OCI-LY7 (cell line): ENCODE measurements around the gene CDK14. TPM values are rescaled to one million over a fixed set of nuclear protein-coding genes. Genes with fewer than 3 reads are reported as not detected.

Experiments used
- BruUV-seq: library from RNA; stranded (reverse); fragments of 400-500 nt; replicated peaks from 2 replicates; lab custom pipeline; 2021; lab: Mats Ljungman, UMichigan
- CTCF ChIA-PET: fragments of 300-600 bp; sonication (Branson Sonifier 250); formaldehyde crosslinking; loops from one replicate; lab custom pipeline; 2022; ENCODE audit warnings: antibody characterized with exemption; ENCODE audit not compliant: unreplicated experiment; lab: Charles Lee
- POLR2A ChIA-PET: fragments of 300-600 bp; sonication (Branson Sonifier 250); formaldehyde crosslinking; loops from one replicate; lab custom pipeline; 2022; ENCODE audit warnings: antibody characterized with exemption; lab: Charles Lee
- DNase-seq: peaks from one replicate; pipeline ENCODE4 v3.0.0-alpha.2; 2015; ENCODE audit warnings: low spot score
- H2AFZ ChIP-seq: fragments of 200-600 bp; sonication (generic), shearing (Covaris generic); 2 replicates; pipeline ENCODE4 v1.6.1; 2014; ENCODE audit warnings: mild to moderate bottlenecking, antibody characterized with exemption, low read length, moderate library complexity
- H3K27ac ChIP-seq: fragments of 200-600 bp; sonication (generic); 2 replicates; pipeline ENCODE4 v1.5.1; 2014; ENCODE audit warnings: mixed run types, low read depth, mild to moderate bottlenecking, moderate library complexity, low read length, inconsistent platforms; ENCODE audit not compliant: poor library complexity, severe bottlenecking
- H3K36me3 ChIP-seq: fragments of 200-600 bp; sonication (generic); 2 replicates; pipeline ENCODE4 v1.6.1; 2014; ENCODE audit warnings: mild to moderate bottlenecking, antibody characterized with exemption, low read length, moderate library complexity, mixed read lengths; ENCODE audit not compliant: insufficient read depth
- H3K4me1 ChIP-seq: fragments of 200-600 bp; sonication (generic); 2 replicates; pipeline ENCODE4 v1.5.1; 2014; ENCODE audit warnings: mild to moderate bottlenecking, low read length; ENCODE audit not compliant: insufficient read depth, poor library complexity, severe bottlenecking
- H3K4me2 ChIP-seq: fragments of 200-600 bp; sonication (generic); 2 replicates; pipeline ENCODE4 v1.6.1; 2014; ENCODE audit warnings: mild to moderate bottlenecking, low read length
- H3K4me3 ChIP-seq: fragments of 200-600 bp; sonication (generic); 2 replicates; pipeline ENCODE4 v1.5.1; 2014; ENCODE audit warnings: mild to moderate bottlenecking, low read depth, low read length; ENCODE audit not compliant: poor library complexity, severe bottlenecking
- H3K79me2 ChIP-seq: fragments of 200-600 bp; sonication (generic); 2 replicates; pipeline ENCODE4 v1.6.1; 2016; ENCODE audit warnings: low read depth, mild to moderate bottlenecking, low read length, moderate library complexity, mixed read lengths; ENCODE audit not compliant: insufficient read depth
- H3K9me2 ChIP-seq: fragments of 200-600 bp; sonication (generic); 2 replicates; pipeline ENCODE4 v1.6.1; 2016; ENCODE audit warnings: mild to moderate bottlenecking, low read length, mixed read lengths; ENCODE audit not compliant: insufficient read depth
- H3K9me3 ChIP-seq: fragments of 200-600 bp; sonication (generic); 2 replicates; pipeline ENCODE4 v1.6.1; 2014; ENCODE audit warnings: mild to moderate bottlenecking, mixed run types, low read length, mixed read lengths
- H4K20me1 ChIP-seq: fragments of 200-600 bp; sonication (generic); 2 replicates; pipeline ENCODE4 v1.6.1; 2014; ENCODE audit warnings: mild to moderate bottlenecking, antibody characterized with exemption, low read length, moderate library complexity, mixed read lengths; ENCODE audit not compliant: insufficient read depth
- EZH2phosphoT487 ChIP-seq: fragments of 200-600 bp; sonication (generic); IDR thresholded peaks from 2 replicates; pipeline ENCODE4 v1.6.1; 2018; ENCODE audit warnings: low read depth, borderline replicate concordance, mild to moderate bottlenecking, mixed run types, antibody characterized with exemption, low read length, moderate library complexity, mixed read lengths
- intact Hi-C: fragments of 100-400 bp; cut with micrococcal nuclease; formaldehyde crosslinking; loops from one replicate; pipeline ENCODE4 v1.10.0; 2022; ENCODE audit not compliant: unreplicated experiment
- total RNA-seq, 2 experiments: library from RNA; depleted of rRNA in 1 of 2; stranded (reverse); fragments of >200 nt in 1 of 2; shearing (Covaris generic) in 1 of 2; gene quantifications; 2 replicates each; pipeline ENCODE4 v1.2.3, GENCODE V29; 2014 to 2022
- TF ChIP-seq, protein P1 (sequence below): fragments of 200-600 bp; sonication (generic); conservative IDR thresholded peaks from 2 replicates; pipeline ENCODE4 v1.5.1; 2014; ENCODE audit warnings: mild to moderate bottlenecking, antibody characterized with exemption, low read length, moderate library complexity, mixed read lengths

CDK14 gene
- total RNA-seq, 2 experiments from 2014 or later, result 90.7 to 111 TPM

DNA sequence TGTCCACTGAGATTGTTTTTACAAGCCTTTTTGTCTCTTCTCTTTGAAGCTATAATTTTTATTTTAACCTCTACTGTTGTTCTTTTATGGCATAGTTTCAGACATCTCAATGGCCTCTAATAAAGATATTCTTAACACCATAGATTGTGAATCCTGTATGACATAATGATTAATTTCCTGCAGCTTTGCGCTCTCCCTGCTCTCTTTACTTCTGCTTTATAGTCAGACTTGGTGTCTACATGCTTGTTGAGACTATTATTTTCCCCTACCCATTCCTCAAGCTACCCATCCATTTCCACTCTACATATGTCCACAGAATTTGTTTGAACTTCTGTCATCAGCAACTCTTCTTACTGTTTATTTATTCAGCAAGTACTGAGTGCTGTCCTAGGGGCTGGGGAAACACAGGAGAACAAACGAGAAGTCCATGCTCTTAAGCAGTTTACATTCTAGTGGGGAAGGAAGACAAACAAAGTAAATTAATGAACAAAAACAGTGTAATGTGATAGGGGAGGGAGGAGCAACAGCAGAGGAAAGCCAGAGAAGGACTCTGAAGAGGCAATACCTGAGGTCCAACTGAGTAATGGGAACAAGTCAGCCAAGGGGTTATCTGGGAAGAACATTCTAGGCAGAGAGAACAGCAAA lies 110.1 kb downstream of the CDK14 start:
- Histone ChIP-seq H3K4me3 (no peak overlapping the region), H4K20me1 (no peaks in the 10 kb centered on the region), H3K9me2 (no peaks in the 10 kb centered on the region), H3K36me3 (no peaks in the 10 kb centered on the region), H2AFZ (peak overlapping the region; percentile 95), H3K79me2 (peaks cover 25% of the 10 kb centered on the region), H3K27ac (no peak overlapping the region), H3K4me2 (peak overlapping the region; percentile 31), H3K9me3 (no peaks in the 10 kb centered on the region), H3K4me1 (peaks cover 44% of the 10 kb centered on the region)
- intact Hi-C loops, result loop anchor here (5.0 to 10.0 kb wide), 3 partner anchors 109 to 556 kb away; partner anchors contain the start of genes CDK14 and FZD1
- ChIA-PET POLR2A (interaction anchor here (0.7 to 2.6 kb wide), 7 partner anchors 9 to 329 kb away, joined by 3 to 9 read pairs (median 3); no protein-coding TSS in a partner anchor), CTCF (interaction anchor here (0.7 kb wide), 1 partner anchor 19 kb away, joined by 3 read pairs; no protein-coding TSS in a partner anchor)
- no peak for DNase-seq
- TF ChIP-seq, protein P1, sequence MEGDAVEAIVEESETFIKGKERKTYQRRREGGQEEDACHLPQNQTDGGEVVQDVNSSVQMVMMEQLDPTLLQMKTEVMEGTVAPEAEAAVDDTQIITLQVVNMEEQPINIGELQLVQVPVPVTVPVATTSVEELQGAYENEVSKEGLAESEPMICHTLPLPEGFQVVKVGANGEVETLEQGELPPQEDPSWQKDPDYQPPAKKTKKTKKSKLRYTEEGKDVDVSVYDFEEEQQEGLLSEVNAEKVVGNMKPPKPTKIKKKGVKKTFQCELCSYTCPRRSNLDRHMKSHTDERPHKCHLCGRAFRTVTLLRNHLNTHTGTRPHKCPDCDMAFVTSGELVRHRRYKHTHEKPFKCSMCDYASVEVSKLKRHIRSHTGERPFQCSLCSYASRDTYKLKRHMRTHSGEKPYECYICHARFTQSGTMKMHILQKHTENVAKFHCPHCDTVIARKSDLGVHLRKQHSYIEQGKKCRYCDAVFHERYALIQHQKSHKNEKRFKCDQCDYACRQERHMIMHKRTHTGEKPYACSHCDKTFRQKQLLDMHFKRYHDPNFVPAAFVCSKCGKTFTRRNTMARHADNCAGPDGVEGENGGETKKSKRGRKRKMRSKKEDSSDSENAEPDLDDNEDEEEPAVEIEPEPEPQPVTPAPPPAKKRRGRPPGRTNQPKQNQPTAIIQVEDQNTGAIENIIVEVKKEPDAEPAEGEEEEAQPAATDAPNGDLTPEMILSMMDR, result no peak
- no peak for TF ChIP-seq EZH2phosphoT487
- no TSS peak for BruUV-seq

DNA sequence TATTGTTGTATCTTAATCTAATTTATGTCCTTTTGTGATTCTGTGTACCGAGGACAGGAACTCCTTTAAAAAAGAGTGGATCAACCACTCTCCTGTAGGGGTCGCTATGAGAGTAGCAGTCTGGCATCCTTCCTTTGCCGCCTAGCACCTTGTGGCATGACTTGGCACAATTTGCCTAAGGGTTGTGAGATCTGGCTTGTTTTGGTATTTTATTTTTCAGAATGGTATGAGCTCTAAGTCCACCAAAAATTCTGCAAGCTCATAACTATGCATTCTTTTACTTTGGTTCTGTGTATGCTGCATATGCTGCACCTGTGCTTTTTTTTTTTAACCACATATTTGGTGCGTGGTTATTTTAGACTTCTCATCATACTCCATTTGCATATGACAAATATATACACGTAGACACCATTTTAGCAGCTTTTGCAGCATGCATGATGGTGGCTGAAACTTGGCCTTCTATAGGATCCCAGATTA lies 112.8 kb downstream of the CDK14 start:
- Histone ChIP-seq H3K4me3 (peak overlapping the region; percentile 86), H3K4me2 (peak overlapping the region; percentile 99), H3K36me3 (0 out of 2 replicates have a peak, but pooled peaks cover 4% of the 10 kb centered on the region), H2AFZ (peak overlapping the region; percentile 95; the same call in 1 of the 2 replicates), H3K27ac (peak overlapping the region; percentile 92), H3K9me2 (no peaks in the 10 kb centered on the region), H3K4me1 (peaks cover 55% of the 10 kb centered on the region), H4K20me1 (no peaks in the 10 kb centered on the region), H3K9me3 (no peaks in the 10 kb centered on the region), H3K79me2 (peaks cover 52% of the 10 kb centered on the region)
- peak; percentile 93 for DNase-seq
- no TSS peak for BruUV-seq
- ChIA-PET POLR2A (interaction anchor here (0.6 to 10.3 kb wide), 33 partner anchors 9 to 1216 kb away, joined by 3 to 230 read pairs (median 4); no protein-coding TSS in a partner anchor), CTCF (interaction anchor here (0.7 to 1.8 kb wide), 13 partner anchors 11 to 336 kb away, joined by 3 to 11 read pairs (median 4); no protein-coding TSS in a partner anchor)
- TF ChIP-seq, protein P1, result peak; percentile 100
- no peak for TF ChIP-seq EZH2phosphoT487
- intact Hi-C loops, result loop anchor here (1.0 to 10.0 kb wide), 8 partner anchors 19 to 553 kb away; partner anchors contain the start of genes CDK14 and FZD1
